GM18870 (cell line): ENCODE results near the gene KRTAP10-12.
"Not testable (repeated sequence)": the region's sequence is repeated elsewhere in the genome, so short reads cannot be mapped to it uniquely, and the experiment has no call there.

ENCODE experiments used
- ATAC-seq: cut with Tn5 transposase; IDR thresholded peaks from one replicate; pipeline ENCODE4 v1.9.1; 2021; ENCODE audit warnings: moderate library complexity; ENCODE audit not compliant: unreplicated experiment

Gene KRTAP10-12

GRCh38 chr21:44697172-44697810, at the start of gene KRTAP10-12:
KRTAP10-12 (plus strand) TSS chr21:44697172; CDS start chr21:44697202, 30 bp downstream.
- not testable (repeated sequence) for ATAC-seq

DNA sequence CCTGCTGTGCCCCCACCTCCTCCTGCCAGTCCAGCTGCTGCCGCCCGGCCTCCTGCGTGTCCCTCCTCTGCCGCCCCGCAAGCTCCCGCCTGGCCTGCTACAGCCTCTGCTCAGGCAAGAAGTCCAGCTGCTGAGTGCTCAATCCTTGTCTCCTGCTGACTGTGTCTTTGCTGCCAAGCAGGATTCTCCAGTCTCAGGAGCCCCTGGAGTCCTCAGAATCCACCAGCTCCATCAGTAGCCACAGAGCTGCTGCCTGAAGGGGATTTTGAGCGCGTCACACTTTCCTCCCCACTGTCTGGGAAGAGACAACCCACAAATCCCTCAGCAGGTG, 49.8 kb upstream of the KRTAP10-12 start:
- ATAC-seq = no peak

- no peak for ATAC-seq
Measured at GRCh38 chr21:44648557-44649311, 48.2 kb upstream of the KRTAP10-12 start.

GRCh38 chr21:44649521-44650100, 47.4 kb upstream of the KRTAP10-12 start:
- no peak for ATAC-seq

- ATAC-seq = no peak
Measured at GRCh38 chr21:44650265-44650972, 46.6 kb upstream of the KRTAP10-12 start.

DNA sequence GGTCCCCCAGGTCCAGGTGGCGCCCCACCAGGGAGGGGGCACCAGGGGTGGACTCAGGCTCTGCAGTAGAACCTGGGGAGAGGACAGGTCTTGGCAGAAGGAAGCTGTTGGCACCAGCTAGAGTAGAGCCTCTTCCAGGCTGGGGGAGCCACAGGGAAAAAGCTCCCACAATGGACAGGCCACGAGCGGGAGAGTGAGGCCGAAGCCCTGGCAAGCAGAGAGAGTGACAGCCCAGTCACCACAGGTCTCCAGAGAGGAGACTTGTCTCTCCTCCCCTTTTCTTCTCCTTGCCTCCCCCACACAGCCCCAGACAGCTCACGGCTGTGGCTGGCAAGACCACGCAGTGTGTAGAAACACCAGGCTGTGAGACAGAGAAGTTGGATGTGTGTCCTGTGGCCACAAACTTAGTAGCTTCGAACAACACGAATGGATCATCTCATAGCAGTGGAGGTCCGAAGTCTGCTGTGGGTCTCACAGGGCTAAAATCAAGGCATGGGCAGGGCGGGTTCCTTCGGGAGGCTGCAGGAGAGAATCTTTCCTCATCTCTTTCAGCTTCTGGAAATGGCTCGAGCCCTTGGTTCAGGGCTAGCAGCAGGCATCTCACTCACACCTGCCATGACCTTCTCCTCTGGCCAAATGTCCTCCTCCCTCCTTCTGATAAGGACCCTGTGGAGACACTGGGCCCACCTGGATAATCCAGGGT, 45.8 kb upstream of the KRTAP10-12 start:
- ATAC-seq = no peak

GRCh38 chr21:44653123-44653522, 43.8 kb upstream of the KRTAP10-12 start:
- no peak for ATAC-seq

DNA sequence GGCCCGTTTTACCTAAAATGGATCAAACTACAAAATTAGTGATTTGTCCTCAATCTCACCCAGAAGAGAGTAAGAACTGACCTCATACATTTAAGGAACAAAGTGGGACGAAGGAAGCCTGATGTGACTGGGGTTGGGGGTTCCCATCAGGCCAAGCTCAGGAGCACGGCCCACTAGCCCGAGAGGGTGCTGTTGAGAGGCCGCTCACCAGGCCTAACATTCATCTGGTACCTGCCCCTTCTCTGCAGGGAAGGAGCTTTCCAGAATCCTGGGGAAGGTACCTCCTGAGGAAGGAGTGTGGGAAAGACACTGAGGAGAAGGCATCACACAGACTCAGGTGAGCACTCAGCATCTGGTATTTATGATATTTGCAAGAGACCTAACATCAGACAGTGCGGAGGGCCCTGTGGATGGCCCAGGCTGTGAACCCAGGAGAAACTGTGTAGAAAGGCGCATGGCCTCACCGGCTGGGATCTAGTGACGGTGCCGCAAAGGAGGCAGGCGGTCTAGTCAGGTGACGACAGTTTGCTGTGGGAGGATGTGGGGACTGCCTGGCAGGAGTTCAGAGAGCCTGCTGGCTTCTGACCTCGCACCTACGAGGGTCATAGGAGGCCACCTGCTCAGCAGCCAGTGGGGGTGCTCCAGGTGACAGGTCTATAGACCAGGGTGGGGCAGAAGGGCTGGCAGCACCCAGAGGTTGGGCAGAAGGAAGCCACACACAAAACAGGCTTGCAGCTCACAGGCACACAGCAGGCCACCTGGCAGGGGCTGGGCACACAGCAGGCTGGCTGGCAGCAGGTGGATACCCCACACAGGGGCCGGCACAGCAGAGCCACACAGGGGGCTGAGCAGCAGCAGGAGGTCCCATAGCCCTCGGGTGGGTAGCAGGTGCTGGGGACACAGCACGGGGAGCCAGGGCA, 43.1 kb upstream of the KRTAP10-12 start:
- ATAC-seq = no peak

- ATAC-seq = no peak
Measured at GRCh38 chr21:44654576-44655175, 42.3 kb upstream of the KRTAP10-12 start, which contains the start of gene KRTAP12-4. KRTAP12-4 (minus strand) TSS chr21:44654659; CDS start chr21:44654614, 45 bp downstream.

DNA sequence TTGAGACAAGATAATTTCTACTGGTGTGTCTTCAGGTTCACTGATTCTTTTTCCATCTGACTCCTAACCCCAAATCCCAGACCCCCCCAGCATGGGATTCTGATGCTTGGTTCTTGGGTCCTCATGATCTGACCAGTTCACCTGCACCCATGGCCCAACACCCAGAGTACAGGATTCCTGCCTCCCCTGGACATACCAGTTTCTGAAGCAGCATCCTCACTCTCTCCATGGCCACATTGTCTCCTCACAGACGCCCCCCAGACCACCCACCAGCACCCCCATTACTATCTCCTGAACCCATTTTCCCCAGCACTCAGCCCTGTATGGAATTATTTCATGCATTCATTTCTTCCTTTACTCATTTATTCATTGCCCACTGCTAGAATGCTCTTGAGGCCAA, 40.1 kb upstream of the KRTAP10-12 start:
- ATAC-seq = no peak

GRCh38 chr21:44657635-44658540, 39.1 kb upstream of the KRTAP10-12 start, which contains the start of gene KRTAP12-3:
KRTAP12-3 (plus strand) TSS chr21:44657932; CDS start chr21:44657980, 48 bp downstream.
- ATAC-seq = no peak

DNA sequence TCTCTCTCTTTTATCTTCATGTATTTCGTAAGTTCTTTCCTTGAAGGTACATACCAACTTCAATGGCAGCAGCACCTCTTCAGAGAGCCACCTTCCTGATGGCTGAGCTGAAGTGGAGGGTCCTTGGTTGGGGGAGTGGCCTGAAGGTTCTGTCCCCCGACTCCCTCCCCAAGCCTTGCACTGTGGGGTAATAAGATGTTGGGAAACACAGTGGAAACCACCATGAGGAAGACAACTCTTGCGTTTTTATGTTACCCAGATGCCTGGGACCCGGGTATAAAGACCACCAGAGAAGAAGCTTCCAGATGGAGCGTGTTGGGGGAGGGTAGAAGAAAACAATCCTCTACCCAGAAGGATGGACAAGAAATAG, 38.4 kb upstream of the KRTAP10-12 start:
- no peak for ATAC-seq

DNA sequence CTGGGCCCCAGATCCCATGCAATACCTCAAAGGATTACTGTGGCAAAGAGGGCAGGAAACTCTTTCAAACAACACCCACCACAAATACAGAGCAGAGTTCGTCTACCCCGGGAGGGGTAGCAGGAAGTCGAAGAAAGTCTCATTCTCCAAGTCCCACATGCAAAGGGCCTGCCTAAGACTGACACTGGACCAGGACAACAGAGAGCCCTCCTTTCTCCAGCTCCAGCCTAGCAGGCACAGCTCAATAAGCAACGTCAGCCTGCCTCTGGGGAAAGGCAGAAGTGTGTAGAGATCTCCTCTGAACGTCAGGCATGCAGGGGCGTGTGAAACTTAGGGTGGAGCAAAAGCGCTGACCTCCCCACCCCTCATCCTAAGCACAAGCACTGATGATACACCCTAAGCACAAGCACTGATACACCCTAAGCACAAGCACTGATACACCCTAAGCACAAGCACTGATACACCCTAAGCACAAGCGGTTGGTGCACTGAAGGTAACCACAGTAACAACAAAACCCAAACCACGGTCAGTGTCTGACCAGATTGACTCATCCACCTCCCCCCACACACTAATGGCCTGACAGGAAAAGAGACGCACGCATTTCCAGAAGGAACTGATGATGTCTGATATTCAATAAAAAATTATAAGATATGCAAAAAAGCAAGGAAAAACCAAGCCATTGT, 37.9 kb upstream of the KRTAP10-12 start:
- no peak for ATAC-seq

GRCh38 chr21:44661567-44661966, 35.4 kb upstream of the KRTAP10-12 start:
- ATAC-seq = not testable (repeated sequence)

GRCh38 chr21:44664691-44665090, 32.3 kb upstream of the KRTAP10-12 start:
- no peak for ATAC-seq

DNA sequence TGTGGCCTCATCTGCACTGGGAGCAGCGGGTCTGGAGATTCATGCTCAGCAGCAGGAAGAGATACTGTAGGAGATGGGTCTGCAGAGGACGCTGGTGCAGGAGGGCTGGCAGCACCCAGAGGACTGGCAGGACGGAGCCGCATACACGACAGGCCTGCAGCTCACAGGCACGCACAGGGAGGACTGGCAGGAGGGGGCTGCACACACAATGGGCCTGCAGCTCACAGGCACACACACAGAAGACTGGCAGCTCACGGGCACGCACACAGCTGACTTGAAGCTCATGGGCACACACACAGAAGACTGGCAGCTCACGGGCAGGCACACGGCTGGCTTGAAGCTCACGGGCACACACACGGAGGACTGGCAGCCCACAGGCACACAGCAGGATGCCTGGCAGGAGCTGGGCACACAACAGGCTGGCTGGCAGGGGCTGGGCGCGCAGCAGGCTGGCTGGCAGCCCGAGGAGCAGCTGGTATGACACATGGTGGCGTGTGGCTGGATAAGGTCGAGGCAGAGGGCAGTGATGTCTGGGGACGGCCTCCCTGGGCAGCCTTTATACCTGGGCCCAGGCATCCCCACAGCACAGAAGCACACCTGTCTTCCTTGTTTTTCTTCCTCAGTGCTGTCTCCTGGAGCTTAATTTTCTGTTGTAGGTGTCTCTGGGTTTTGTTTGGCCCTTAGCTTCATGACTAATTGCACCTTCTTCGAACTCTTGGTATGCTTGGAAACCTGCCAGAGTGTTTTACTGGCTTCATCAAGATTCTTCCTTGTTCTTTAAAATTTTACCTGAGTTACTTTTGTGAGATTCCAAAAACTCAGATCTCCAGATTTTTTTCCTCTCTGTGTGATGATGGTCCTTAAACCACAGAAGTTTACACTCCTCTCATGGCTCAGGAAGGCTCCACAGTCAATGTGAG, 30.3 kb upstream of the KRTAP10-12 start, which contains the start of gene KRTAP12-2:
TSS of gene KRTAP12-2 (minus strand) at position 527 of the 920 bp plus-strand sequence. CDS start at position 486, 41 bp downstream.
- no peak for ATAC-seq
